Fibroblast of lung (primary cell): ENCODE results near the gene HACE1. TPM values are rescaled to one million over a fixed set of nuclear protein-coding genes. Genes with fewer than 3 reads are reported as not detected.

Experiments
- DNase-seq, 2 donors: peaks; one replicate each; pipeline versions ENCODE4 v3.0.0 to v3.0.0-alpha.2; 2010; ENCODE audit warnings: low read depth in 2 of 2
- H2AFZ ChIP-seq: 2 replicates; pipeline ENCODE4 v1.5.1; 2012; ENCODE audit warnings: low read length, control low read depth, inconsistent platforms
- H3K27ac ChIP-seq: 2 replicates; pipeline ENCODE4 v1.5.1; 2011; ENCODE audit warnings: low read length, control low read depth; ENCODE audit not compliant: insufficient read depth
- H3K27me3 ChIP-seq: 2 replicates; pipeline ENCODE4 v1.5.1; 2011; ENCODE audit warnings: mild to moderate bottlenecking, low read length; ENCODE audit not compliant: control insufficient read depth, insufficient read depth
- H3K36me3 ChIP-seq: 2 replicates; pipeline ENCODE4 v1.5.1; 2011; ENCODE audit warnings: low read length; ENCODE audit not compliant: control insufficient read depth, insufficient read depth
- H3K4me1 ChIP-seq: 2 replicates; pipeline ENCODE4 v1.5.1; 2011; ENCODE audit warnings: low read length; ENCODE audit not compliant: control insufficient read depth, insufficient read depth; ENCODE audit errors: extremely low read depth
- H3K4me2 ChIP-seq: 2 replicates; pipeline ENCODE4 v1.5.1; 2011; ENCODE audit warnings: low read length, control low read depth; ENCODE audit not compliant: insufficient read depth; ENCODE audit errors: extremely low read depth
- H3K4me3 ChIP-seq, 4 experiments: fragments of 200-600 bp in 1 of 4; sonication (generic) in 1 of 4; replicated peaks in 1 of 4; 2 replicates each; pipeline ENCODE4 v1.5.1; 2011 to 2016; ENCODE audit warnings: low read length in 4 of 4, low read depth in 3 of 4, mild to moderate bottlenecking in 3 of 4, control low read depth in 2 of 4, inconsistent platforms in 1 of 4, mixed read lengths in 1 of 4; ENCODE audit not compliant: insufficient read depth in 1 of 4; ENCODE audit errors: control extremely low read depth in 1 of 4
- H3K79me2 ChIP-seq: 2 replicates; pipeline ENCODE4 v1.5.1; 2012; ENCODE audit warnings: mild to moderate bottlenecking, low read length, inconsistent platforms; ENCODE audit not compliant: control insufficient read depth, insufficient read depth
- H3K9ac ChIP-seq: 2 replicates; pipeline ENCODE4 v1.5.1; 2011; ENCODE audit warnings: mild to moderate bottlenecking, low read length, control low read depth; ENCODE audit not compliant: insufficient read depth
- H3K9me3 ChIP-seq: 2 replicates; pipeline ENCODE4 v1.5.1; 2012; ENCODE audit warnings: low read depth, low read length; ENCODE audit not compliant: control insufficient read depth, insufficient read depth
- H4K20me1 ChIP-seq: 2 replicates; pipeline ENCODE4 v1.5.1; 2011; ENCODE audit warnings: low read length; ENCODE audit not compliant: control insufficient read depth, insufficient read depth; ENCODE audit errors: extremely low read depth
- EZH2 ChIP-seq: IDR thresholded peaks from 2 replicates; pipeline ENCODE4 v1.5.1; 2012; ENCODE audit warnings: low read length, control low read depth, mild to moderate bottlenecking; ENCODE audit errors: missing control alignments
- polyA plus RNA-seq, 2 donors: library from polyadenylated mRNA; depleted of rRNA in 1 of 2; stranded (reverse) in 1 of 2; unstranded in 1 of 2; fragments of >200 nt; gene quantifications; 2 replicates each; pipeline ENCODE4 v1.2.1, GENCODE V29; 2011 to 2012; ENCODE audit warnings: missing spikeins in 1 of 2
- total RNA-seq: library from RNA; depleted of rRNA; stranded (reverse); fragments of >200 nt; gene quantifications from 2 replicates; pipeline ENCODE4 v1.2.1, GENCODE V29; 2014
- TF ChIP-seq, protein P1 (sequence below), 2 donors: IDR thresholded peaks in 1 of 2; conservative IDR thresholded peaks in 1 of 2; 1 replicate in 1 of 2; 2 replicates in 1 of 2; pipeline ENCODE4 v1.5.1; 2011 to 2012; ENCODE audit warnings: low read length in 2 of 2, control low read depth in 1 of 2, inconsistent platforms in 1 of 2, low read depth in 1 of 2, mild to moderate bottlenecking in 1 of 2

The HACE1 gene
- total and polyA plus RNA-seq, 2 donors (not counting 1 experiment from before 2014, with no cell fraction given): 10.8 to 26.3 TPM

- no peaks in the 10 kb centered on the region for H3K79me2 ChIP-seq
- no peak overlapping the region for H2AFZ ChIP-seq
- no peak overlapping the region for H3K4me2 ChIP-seq
- no peaks in the 10 kb centered on the region for H4K20me1 ChIP-seq
- DNase-seq: peak; percentile 11 to 50
- no peaks in the 10 kb centered on the region for H3K9me3 ChIP-seq
- H3K27me3 ChIP-seq: no peaks in the 10 kb centered on the region
- no peak for TF ChIP-seq EZH2
- TF ChIP-seq, protein P1, sequence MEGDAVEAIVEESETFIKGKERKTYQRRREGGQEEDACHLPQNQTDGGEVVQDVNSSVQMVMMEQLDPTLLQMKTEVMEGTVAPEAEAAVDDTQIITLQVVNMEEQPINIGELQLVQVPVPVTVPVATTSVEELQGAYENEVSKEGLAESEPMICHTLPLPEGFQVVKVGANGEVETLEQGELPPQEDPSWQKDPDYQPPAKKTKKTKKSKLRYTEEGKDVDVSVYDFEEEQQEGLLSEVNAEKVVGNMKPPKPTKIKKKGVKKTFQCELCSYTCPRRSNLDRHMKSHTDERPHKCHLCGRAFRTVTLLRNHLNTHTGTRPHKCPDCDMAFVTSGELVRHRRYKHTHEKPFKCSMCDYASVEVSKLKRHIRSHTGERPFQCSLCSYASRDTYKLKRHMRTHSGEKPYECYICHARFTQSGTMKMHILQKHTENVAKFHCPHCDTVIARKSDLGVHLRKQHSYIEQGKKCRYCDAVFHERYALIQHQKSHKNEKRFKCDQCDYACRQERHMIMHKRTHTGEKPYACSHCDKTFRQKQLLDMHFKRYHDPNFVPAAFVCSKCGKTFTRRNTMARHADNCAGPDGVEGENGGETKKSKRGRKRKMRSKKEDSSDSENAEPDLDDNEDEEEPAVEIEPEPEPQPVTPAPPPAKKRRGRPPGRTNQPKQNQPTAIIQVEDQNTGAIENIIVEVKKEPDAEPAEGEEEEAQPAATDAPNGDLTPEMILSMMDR (conservative IDR thresholded peaks at IDR 0.05 in 1 of 2, IDR thresholded peaks at IDR 0.05 in 1 of 2; ENCODE audit: low read depth in 1 of 2, low read length in 2 of 2): peak; percentile 22 to 38
- H3K9ac ChIP-seq: no peak overlapping the region
- no peaks in the 10 kb centered on the region for H3K36me3 ChIP-seq
- H3K27ac ChIP-seq: no peak overlapping the region
- H3K4me1 ChIP-seq: no peaks in the 10 kb centered on the region
- no peak overlapping the region for H3K4me3 ChIP-seq
Measured at GRCh38 chr6:104771258-104771832, 88.4 kb downstream of the HACE1 start.

DNA sequence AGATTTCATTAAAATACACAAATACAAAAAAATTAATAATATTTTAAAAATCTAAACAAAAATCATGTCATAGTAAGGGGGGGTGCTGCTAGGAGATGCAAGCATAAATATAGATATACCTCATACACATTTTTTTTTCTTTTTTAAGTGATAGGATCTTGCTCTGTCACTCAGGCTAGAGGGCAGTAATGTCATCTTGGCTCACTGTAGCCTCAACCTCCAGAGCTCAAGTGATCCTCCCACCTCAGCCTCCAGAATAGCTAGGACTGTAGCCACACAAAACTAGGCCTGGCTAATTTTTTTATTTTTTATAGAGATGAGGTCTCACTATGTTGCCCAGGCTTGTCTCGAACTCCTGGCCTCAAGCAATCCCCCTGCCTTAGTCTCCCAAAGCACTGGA, 90.8 kb downstream of the HACE1 start:
- Histone ChIP-seq H4K20me1 (no peaks in the 10 kb centered on the region), H3K9ac (no peak overlapping the region), H3K4me3 (no peak overlapping the region), H2AFZ (no peak overlapping the region), H3K4me2 (no peak overlapping the region), H3K27me3 (no peaks in the 10 kb centered on the region), H3K27ac (no peak overlapping the region), H3K36me3 (no peaks in the 10 kb centered on the region), H3K4me1 (no peaks in the 10 kb centered on the region), H3K79me2 (no peaks in the 10 kb centered on the region), H3K9me3 (no peaks in the 10 kb centered on the region)
- no peak for DNase-seq
- TF ChIP-seq EZH2: no peak
- TF ChIP-seq, protein P1 (conservative IDR thresholded peaks at IDR 0.05 in 1 of 2, IDR thresholded peaks at IDR 0.05 in 1 of 2; ENCODE audit: low read depth in 1 of 2, low read length in 2 of 2): no peak

GRCh38 chr6:104766595-104766994, 93.1 kb downstream of the HACE1 start:
- no peaks in the 10 kb centered on the region for H3K79me2 ChIP-seq
- H3K4me1 ChIP-seq: no peaks in the 10 kb centered on the region
- no peaks in the 10 kb centered on the region for H4K20me1 ChIP-seq
- DNase-seq: no peak
- no peaks in the 10 kb centered on the region for H3K36me3 ChIP-seq
- no peaks in the 10 kb centered on the region for H3K9me3 ChIP-seq
- H3K9ac ChIP-seq: no peak overlapping the region
- TF ChIP-seq EZH2: no peak
- TF ChIP-seq, protein P1 (conservative IDR thresholded peaks at IDR 0.05 in 1 of 2, IDR thresholded peaks at IDR 0.05 in 1 of 2; ENCODE audit: low read depth in 1 of 2, low read length in 2 of 2): no peak
- no peak overlapping the region for H2AFZ ChIP-seq
- no peak overlapping the region for H3K4me2 ChIP-seq
- H3K27ac ChIP-seq: no peak overlapping the region
- no peaks in the 10 kb centered on the region for H3K27me3 ChIP-seq
- no peak overlapping the region for H3K4me3 ChIP-seq
